ENCODE data around the gene FAM13B.
"Not testable (repeated sequence)": the region's sequence is repeated elsewhere in the genome, so short reads cannot be mapped to it uniquely, and the experiment has no call there.

FAM13B gene

GRCh38 chr5:137989419-137989818 lies 43.5 kb downstream of the FAM13B start:
- DNase-seq (ENCODE audit: low read depth in 2 of 3, low spot score in 2 of 3): no peak

- no peak for DNase-seq (ENCODE audit: low read depth in 2 of 3, low spot score in 2 of 3)
These were observed 57.7 kb downstream of the FAM13B start for GRCh38 chr5:137975208-137975607.

GRCh38 chr5:137970384-137970783 lies 62.5 kb downstream of the FAM13B start:
- DNase-seq (ENCODE audit: low read depth in 2 of 3, low spot score in 2 of 3): not testable (repeated sequence)

GRCh38 chr5:137960819-137961218 lies 72.1 kb downstream of the FAM13B start:
- DNase-seq (ENCODE audit: low read depth in 2 of 3, low spot score in 2 of 3): no peak

GRCh38 chr5:137960141-137960540 lies 72.7 kb downstream of the FAM13B start:
- DNase-seq (ENCODE audit: low read depth in 2 of 3, low spot score in 2 of 3): no peak

GRCh38 chr5:137959488-137959887 lies 73.4 kb downstream of the FAM13B start:
- no peak for DNase-seq (ENCODE audit: low read depth in 2 of 3, low spot score in 2 of 3)

GRCh38 chr5:137957948-137958347 lies 74.9 kb downstream of the FAM13B start:
- DNase-seq (ENCODE audit: low read depth in 2 of 3, low spot score in 2 of 3): no peak

- no peak for DNase-seq (ENCODE audit: low read depth in 2 of 3, low spot score in 2 of 3)
These were observed 78.6 kb downstream of the FAM13B start for GRCh38 chr5:137954131-137954879.

GRCh38 chr5:137945825-137946224 lies 87.1 kb downstream of the FAM13B start:
- DNase-seq (ENCODE audit: low read depth in 2 of 3, low spot score in 2 of 3): no peak

- DNase-seq (ENCODE audit: low read depth in 2 of 3, low spot score in 2 of 3): not testable (repeated sequence)
These were observed 88.6 kb downstream of the FAM13B start for GRCh38 chr5:137944280-137944679.

GRCh38 chr5:137939331-137939730 lies 93.5 kb downstream of the FAM13B start:
- no peak for DNase-seq (ENCODE audit: low read depth in 2 of 3, low spot score in 2 of 3)

- no peak for DNase-seq (ENCODE audit: low read depth in 2 of 3, low spot score in 2 of 3)
These were observed 94.1 kb downstream of the FAM13B start for GRCh38 chr5:137938751-137939143.

- DNase-seq (ENCODE audit: low read depth in 2 of 3, low spot score in 2 of 3): no peak
These were observed 94.7 kb downstream of the FAM13B start for GRCh38 chr5:137937994-137938750.

GRCh38 chr5:137935694-137936093 lies 97.2 kb downstream of the FAM13B start:
- no peak for DNase-seq (ENCODE audit: low read depth in 2 of 3, low spot score in 2 of 3)

- DNase-seq (ENCODE audit: low read depth in 2 of 3, low spot score in 2 of 3): no peak
These were observed 97.7 kb downstream of the FAM13B start for GRCh38 chr5:137935190-137935589.

GRCh38 chr5:137933491-137933911 lies 99.4 kb downstream of the FAM13B start:
- DNase-seq (ENCODE audit: low read depth in 2 of 3, low spot score in 2 of 3): no peak

- DNase-seq (ENCODE audit: low read depth in 2 of 3, low spot score in 2 of 3): no peak
These were observed 100.1 kb downstream of the FAM13B start for GRCh38 chr5:137932800-137933199.

- no peak for DNase-seq (ENCODE audit: low read depth in 2 of 3, low spot score in 2 of 3)
These were observed 109.0 kb downstream of the FAM13B start for GRCh38 chr5:137923856-137924255.

GRCh38 chr5:137921931-137922330 lies 110.9 kb downstream of the FAM13B start:
- no peak for DNase-seq (ENCODE audit: low read depth in 2 of 3, low spot score in 2 of 3)

- DNase-seq (ENCODE audit: low read depth in 2 of 3, low spot score in 2 of 3): no peak
These were observed 116.0 kb downstream of the FAM13B start for GRCh38 chr5:137916923-137917322.

- no peak for DNase-seq (ENCODE audit: low read depth in 2 of 3, low spot score in 2 of 3)
These were observed 118.1 kb downstream of the FAM13B start for GRCh38 chr5:137914758-137915157.

- no peak for DNase-seq (ENCODE audit: low read depth in 2 of 3, low spot score in 2 of 3)
These were observed 130.3 kb downstream of the FAM13B start for GRCh38 chr5:137902408-137903133.
